RKO (cell line): ENCODE measurements around the gene SMARCD3.

Source experiments
- DNase-seq: peaks from one replicate; pipeline ENCODE4 v3.0.0-alpha.2; 2016; ENCODE audit warnings: low spot score

Gene SMARCD3

DNA sequence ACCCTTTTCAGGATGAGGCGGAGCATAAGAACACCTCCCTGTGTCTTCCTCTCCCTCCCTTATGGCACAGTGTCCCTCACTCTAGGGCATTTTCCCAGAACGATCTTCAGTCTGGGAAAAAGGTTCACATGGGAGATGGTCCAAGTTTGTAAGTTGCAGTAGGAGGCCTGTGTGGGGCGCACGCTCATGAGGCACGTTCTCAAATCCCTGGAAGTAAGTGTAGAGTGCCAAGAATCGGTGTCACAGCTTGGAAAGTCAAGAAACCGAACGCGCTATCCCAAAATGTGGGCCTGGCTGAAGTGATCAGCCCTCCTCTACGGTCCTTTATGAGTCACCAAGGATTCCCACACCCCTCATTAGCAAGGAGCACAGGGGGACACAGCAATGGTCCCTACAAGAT, 23.9 kb upstream of the SMARCD3 start:
- DNase-seq = no peak

DNA sequence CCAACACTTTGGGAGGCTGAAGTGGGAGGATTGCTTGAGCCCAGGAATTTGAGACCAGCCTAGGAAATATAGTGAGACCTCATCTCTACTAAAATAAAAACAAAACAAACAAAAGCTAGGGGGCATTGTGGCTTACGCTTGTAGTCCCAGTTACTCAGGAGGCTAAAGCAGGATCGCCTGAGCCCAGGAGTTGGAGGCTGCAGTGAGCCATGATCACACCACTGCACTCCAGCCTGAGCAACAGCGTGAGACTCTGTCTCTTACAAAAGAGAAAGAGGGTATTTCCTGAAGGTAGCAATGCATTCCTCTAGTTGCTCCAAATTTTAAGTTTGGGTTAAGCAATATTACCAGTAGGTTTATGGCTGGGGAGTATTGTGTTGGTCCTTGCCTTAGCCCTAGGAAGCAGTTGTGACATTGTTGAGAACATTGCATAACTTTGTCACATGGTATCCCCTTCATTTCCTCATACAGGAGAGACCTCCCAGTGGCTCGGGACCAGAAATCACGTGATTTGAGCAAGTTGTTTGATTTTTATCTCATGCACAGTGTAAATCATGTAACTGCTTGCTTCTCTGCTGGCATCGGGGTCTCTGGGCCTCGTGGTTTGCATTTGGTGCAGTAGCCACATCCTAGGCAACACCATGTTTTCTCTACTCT, 23.3 kb upstream of the SMARCD3 start:
- no peak for DNase-seq

DNA sequence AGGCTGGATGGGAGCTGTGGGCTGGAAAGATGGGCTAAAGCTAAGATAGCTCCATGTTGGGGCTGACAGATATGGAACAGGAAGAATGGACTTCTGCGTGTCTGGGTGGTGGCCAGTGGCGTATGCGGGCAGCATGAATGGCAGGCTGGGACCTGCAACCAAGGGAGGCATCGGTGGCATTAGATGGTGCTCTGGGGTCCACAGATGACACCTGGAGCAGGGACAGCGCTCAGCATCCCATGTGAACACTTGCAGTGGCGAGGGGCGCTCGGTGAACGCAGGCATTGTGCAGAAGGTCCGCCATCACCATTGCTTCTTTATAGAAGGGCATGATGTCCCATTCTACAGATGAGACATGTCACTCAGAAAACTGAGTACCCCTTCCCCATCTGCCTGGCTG, 21.0 kb upstream of the SMARCD3 start:
- DNase-seq = no peak

DNA sequence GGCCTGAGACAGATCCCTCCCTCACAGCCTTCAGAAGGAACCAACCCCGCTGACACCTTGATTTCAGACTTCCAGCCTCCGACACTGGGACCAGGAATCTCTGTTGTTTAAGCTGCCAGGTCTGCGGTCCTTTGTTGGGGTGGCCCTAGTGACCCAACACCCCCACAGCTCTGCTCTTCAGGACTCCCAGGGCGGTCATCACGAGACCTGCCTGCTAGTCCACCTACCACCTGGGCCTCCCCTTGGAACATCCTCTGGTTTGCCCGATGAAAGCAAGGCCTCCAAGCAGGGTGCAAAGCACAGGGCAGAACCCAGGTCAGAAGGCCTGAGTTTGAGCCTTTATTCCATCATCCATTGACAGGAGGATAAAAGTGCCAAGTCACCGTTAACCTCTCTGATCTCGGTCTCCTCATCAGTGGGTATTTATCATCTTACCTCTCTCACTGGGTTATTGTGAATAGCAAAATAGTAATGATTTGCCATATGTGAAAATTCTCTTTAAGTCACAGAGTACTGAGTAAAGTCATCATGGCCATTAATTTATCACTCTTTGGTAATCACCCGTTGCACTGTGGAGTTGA, 16.9 kb upstream of the SMARCD3 start:
- DNase-seq = no peak

DNA sequence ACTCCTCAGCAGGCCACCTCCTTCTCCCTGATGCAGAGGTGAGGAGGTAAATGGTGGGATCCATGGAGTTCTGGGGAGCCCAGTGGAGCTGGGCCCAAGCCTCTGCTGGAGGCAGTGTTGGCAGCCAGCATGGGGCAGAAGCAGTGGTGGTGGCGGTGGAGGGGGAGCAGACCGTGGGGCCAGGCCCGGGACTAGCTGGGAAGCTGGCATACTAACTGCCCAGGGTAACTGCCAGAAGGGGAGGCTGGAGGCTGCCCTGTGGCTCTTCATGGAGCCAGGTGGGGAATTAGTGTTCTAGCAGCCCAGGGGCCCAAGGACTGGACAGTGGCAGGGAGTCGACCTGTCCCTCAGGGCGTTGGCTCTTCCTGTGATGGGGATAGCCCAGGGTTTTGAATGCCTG, 16.1 kb upstream of the SMARCD3 start:
- DNase-seq = no peak

DNA sequence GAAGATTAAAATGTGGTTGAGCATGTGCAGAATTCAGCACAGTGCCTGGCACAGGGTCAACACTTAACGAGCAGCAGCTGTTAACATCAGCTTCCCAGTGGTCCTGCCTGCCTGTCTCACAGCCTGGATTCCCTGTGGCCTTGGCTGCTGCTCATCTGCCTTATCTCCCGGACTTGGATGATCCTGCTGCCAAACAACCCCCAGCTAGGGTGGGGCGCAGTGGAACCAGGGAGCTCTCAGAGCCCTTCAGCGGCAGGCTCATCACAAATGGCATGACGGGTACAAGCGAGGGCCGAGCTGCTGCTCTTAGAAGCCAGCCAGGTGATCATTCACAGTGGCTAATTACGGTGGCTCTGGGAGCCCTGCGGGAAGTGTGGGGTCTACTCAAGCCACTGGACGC, 13.0 kb upstream of the SMARCD3 start:
- no peak for DNase-seq

DNA sequence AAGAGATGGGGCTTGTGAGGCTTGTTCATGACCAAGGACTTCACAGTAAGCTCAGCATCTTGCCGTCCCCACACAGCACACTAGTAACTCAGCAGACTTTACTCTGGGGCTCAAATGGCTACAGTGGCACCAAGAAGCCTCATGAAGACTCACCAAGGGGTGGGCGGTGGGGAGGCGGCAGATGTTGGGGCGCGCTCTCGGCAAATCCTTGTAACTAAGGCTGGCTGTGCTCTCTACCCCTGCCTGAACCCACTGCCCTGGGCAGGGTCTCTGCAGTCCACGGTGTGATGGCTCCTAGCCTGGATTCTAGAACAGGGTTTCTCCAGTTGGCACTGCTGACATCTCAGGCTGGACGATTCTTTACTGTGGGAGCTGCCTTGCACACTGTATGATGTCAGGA, 12.4 kb upstream of the SMARCD3 start:
- DNase-seq = no peak

DNA sequence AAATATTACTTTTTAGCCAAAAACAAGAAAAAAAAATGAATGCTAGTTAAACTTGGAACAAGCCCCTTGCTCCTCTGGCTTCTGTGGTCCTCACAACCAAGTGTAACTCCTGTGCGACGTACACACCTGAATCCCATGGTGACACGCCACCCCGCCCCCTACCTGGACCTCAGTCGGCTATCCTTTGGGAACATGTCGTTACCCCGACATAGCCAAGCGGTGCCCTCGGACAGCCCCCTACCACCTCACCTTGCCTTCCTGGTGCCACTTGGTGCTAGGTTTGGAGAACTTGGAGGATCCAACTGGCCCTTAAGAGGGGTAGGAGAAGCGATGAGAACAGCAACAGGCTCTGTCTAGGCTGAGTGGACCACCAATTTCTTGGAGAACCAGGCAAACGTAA, 12.0 kb upstream of the SMARCD3 start:
- DNase-seq = no peak

DNA sequence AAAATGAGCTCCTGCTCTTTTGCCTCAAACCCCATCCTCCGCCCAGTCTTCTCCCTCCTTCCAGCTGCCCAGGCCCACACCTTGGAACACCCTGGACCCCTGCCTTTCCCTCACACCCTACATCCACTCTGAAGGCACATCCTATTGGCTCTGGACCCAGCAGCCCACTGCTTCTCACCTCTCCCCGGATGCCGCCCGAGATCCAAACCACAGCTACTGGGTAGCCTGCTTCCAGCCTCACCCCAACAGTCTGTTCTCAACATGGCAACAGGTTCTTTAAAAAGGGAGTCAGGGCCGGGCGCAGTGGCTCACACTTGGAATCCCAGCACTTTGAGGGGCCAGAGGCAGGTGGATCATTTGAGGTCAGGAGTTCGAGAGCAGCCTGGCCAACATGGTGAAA, 9.5 kb upstream of the SMARCD3 start:
- DNase-seq = no peak

DNA sequence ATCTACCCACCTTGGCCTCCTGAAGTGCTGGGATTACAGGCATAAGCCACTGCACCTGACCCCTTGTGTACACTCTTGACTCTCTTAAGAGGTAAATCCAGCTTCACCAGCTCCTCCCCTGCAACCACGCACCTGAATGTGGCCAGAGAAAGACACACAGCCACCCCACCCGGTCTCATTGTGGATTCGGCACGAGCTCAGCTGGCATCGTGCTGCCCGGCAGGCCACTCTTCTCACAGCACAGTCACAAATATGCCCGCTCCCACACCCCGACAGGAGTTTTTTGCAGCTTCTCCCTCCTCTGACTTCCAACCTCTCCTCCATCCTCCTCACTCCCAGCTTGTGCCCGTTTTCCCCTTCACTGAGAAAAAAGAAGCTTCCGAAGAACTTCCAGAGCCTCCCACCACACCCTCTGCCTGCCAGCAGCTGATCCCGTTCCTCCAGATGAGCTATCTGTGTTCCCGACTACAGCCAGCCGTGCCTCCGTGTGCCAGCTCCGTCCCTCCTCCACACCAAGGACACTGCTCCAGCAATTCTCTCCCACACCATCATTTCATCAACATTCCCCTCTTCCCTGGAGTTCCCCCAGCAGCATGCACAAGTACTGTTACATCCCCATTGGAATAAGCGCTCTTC, 8.0 kb upstream of the SMARCD3 start:
- no peak for DNase-seq

DNA sequence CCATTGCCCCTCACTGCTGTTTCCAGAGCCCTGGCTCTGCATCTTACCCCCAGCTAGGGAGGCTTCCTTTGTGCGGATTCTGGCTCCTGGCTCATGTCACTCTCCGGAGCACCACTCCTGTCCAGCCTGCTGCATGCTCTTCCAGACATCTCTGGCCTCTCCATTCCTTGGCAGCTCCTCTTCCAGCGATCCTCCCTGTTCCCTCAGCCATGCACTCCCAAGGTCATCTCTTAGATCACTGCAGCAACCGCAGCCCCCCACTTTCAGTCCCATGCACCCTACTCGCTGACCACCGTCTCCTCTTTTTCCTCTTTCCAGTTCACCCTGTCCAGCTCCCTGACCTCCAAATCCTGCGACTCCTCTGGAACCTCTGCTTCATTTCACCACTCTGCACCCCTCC, 6.9 kb upstream of the SMARCD3 start:
- DNase-seq = no peak

DNA sequence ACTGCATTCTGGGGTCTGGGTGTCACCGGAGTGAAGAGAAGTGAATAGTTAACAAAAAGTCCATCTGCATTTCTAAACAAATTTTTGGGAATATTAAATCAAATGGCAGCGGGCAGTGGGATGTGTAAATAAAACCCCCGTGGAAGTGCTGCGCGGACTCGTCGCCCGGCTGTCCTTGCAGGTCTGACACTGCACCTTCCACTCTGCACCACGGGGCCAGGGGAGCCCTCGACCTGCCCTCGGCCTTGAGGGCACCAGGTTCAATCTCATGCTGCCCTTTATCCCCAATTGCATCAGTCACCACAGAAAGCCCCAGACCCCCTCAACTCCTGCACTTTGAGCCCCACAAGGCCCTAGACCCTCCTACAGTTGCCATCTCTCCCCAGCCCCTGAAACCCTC, 6.4 kb upstream of the SMARCD3 start:
- DNase-seq = no peak

DNA sequence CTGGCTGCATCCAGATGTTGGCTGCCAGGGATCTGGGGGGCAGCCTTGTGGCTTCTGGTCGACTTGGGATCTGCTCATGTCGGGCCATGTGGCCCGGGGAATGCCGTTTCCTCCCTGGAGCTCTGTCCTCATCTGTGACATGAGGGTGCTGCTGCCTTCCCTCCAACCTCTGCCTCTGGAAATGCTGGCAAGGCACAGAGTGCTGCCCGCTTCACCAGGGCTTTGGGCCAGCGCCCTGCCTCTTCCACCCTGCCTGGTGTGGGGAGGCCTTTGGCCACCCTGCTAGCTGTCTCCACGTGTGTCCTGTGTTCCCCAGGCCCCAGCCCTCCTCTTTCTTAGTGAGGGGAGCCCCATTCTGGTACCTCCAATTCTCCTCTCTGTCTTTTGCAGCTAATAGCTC, 5.8 kb upstream of the SMARCD3 start:
- no peak for DNase-seq

DNA sequence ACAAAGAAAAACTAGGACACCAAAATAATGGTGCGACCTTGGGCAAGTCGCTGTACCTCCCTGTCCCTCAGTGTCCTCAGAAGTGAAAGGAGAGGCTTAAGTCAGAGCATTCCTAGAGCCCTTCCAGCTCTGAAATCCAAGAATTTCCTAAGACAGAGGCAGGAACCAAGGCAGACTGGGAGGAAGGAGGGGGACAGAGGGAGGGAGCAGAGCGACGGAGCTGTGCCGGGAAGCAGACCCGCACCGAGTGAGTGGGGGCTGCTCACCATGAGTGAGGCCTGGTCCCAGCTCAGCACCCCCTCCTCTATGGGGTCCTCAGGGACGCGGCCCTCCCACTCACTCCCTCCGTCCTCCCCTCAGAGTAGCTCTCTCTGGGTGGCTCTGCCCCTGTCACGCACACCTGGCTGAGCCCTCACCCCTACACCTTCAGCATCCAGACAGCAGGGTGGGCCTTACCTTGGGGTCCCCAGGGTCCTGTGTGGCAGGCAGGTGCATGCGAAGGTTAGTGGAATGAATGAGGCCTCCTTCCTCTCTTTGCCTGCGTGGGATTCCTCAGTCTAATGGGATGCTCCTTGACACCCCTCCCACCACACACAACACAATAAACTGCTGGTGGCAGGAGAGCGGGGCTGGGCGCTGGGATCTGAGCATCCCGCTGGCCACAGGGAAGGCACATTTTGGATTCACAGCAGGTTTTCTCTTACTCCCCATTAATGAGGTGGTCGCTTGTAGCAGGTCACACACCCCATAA, 4.6 kb upstream of the SMARCD3 start:
- DNase-seq = no peak

DNA sequence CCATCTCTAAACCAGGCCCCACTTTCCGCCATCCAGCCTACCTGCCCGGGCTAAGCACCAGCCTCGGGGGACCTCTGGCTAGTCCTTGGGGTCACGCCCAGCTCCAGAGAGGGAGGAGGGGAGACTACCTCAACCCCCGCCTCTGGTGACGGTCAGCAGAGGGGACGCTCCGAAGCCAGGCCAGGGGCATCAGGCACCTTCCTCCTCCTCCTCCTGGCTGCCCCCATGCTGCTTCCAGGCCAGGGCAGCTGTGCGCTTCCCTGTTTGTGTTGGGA, 4.0 kb upstream of the SMARCD3 start:
- no peak for DNase-seq

DNA sequence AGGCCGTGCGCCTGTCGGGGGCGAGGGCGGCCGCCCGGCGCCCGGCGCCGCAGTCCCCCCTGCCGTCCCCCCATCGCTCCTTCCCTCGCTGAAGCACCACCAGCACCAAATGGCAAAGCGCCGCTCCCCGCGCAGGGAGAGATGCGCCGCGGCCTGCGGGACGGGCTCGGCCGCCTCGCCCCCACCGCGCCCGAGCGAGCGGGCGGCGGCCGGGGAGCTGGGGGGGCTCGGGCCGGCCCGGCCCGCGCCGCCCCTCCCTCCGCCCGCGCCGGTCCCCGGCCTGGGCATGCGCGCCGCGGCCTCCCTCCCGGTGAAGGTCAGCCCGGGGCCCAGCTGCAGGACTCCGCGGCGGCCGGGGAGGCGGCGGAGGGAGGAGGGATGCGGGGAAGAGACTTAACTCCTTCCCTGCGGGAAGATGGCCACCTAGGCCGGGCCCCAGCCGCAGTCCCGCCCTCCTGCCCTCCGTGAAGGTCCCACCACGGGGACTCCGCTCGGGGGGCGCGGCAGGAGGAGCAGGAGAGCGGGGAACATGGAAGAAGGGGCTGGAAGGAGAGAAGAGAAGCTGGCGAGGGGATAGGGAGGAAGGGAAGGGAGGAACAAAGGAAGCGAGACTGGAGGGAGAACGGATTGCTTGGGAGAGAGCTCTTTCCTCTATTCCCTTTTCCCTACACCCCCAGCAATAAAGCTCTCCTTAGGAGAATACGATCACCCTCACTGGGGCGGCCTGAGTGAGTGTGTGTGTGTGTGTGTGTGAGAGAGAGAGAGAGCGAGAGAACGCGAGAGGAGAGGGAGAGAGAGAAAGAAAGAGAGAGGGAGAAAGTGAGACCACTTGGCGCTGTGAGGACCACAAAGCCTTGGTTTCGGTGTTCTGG, 3.4 kb upstream of the SMARCD3 start:
- peak; percentile 75 for DNase-seq

DNA sequence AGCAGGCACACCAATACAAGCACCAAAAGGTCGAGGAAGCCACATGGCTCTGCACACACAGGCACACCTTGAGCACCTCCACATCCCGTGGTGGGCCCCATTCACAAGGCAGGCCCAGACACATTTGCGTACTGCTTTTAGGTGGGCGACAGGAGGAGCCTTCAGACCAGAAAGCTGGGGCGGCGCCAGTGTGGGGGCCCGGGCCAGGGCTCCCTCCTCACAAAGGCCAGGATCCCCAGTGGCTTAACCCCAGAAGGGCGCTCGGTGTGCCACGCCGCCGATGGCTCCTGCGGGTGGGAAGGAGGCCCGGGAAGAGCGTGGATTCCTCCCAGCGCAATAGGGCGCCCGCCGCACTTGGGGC, 2.8 kb upstream of the SMARCD3 start:
- peak; percentile 56 for DNase-seq

DNA sequence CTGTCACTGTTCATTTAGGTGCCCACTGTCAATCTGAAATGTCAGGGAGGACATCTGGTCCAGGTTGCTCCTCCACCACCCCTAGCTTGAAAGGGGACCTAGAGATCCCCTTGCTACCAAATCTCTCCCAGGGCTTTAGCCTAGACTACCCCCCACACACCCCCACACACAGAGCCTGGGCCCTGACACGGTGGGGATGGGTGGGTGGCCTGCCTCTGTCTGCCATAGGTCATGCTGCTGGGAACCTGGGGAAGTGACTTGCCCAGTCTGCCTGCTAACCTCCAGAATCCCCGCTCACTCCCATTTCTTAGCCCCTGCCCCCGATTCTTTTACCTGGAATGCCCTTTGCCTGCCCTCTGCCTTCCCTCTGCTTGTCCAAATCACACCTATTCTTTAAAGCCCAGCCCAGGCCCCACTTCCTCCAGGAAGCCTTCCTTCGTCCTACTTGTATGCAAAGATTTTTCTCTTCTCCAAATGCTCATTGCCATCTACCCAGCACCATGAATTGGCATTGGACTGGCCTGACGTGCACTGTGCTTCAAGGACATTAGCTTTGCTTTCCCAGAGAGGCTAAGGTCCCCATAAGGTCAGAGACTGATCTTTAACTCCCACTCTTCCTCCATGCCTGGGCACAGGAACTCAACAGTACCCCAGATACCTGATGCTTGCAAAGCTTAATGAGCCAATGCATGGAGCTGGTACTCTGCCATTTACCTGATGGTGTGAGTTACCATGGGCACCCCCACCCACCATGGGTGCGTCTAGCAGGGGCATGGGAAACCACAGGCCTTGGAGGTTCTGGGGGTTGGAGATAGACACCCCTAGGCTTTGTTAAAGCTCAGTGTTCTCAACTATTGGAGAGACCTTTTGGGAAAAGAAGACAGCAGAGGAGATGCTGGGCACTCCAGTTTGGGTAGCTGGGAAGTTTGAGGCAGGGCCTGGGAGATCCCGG, 2.0 kb upstream of the SMARCD3 start:
- DNase-seq = no peak

DNA sequence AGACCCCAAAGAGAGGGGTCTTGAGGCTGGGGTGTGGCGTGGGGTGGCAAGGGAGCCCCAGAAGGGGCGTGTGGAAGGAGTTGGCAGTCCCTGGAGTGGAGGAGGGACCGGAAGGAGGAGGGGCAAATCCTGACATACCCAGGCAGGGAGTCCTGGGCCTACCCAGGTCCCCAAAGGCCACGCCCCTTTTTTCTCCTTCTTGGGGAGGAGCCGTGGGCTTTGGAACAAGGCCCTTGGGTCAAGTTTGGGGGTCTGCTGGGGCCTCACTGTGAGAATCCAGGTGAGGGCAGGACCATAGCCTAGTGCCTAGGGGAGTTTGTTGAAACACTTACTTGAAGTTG, 1.2 kb upstream of the SMARCD3 start:
- peak; percentile 88 for DNase-seq

DNA sequence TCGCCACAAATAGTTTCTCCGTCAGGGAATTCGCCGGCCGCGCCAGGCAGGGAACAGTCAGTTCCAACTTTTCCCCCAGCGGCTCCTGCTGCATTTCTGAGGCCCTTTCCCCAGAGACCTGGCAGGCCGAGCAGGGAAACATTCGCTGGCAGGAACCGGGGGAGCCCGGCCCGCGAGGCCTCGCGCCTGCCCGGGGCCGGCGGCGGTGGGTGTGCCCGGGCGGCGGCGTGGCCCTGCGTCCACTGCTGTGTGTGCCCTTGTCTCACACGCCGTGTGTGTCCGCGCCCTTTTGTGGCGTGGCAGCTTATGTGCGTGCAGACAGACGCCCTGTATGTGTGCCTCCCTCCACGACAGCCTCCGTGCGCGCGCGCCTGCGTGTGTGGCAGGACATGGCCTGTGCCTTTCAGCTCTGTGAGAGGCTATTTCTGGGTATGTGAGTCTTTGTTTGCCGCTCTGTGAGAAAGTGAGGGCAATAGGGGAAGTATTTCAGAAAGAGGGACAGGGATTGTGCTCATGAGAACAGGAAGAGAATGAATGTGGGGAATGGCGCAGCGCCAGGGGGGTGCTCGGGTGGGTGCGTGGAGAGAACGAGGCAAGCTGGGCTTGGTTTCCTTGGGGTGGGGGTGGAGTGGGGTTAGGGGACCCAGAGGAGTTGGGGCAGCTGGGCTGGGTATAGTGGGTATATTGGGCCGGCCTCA, 689 bp upstream of the SMARCD3 start:
- DNase-seq = peak; percentile 80
